Endothelial cell of umbilical vein (primary cell): ENCODE data around the gene C19orf67. TPM values are rescaled to one million over a fixed set of nuclear protein-coding genes. Genes with fewer than 3 reads are reported as not detected.

ENCODE experiments used
- BruUV-seq: library from RNA; stranded (reverse); fragments of 400-500 nt; replicated peaks from 2 replicates; lab custom pipeline; 2021; lab: Mats Ljungman, UMichigan
- CTCF ChIA-PET: fragments of 300-600, 350-600 bp; sonication (Branson Sonifier 250); formaldehyde crosslinking; loops from one replicate; lab custom pipeline; 2021; ENCODE audit warnings: antibody characterized with exemption, inconsistent platforms; lab: Charles Lee
- POLR2A ChIA-PET: fragments of 300-600, 350-600 bp; sonication (Branson Sonifier 250); formaldehyde crosslinking; loops from one replicate; lab custom pipeline; 2021; ENCODE audit warnings: antibody characterized with exemption, inconsistent platforms; lab: Charles Lee
- DNase-seq: peaks from one replicate; pipeline ENCODE4 v3.0.0-alpha.2; 2011; ENCODE audit warnings: low read depth, low spot score
- FAIRE-seq: peaks from 2 replicates; lab custom pipeline; 2011; peaks lifted over from hg19 to GRCh38; lab: Jason Lieb, UNC
- H2AFZ ChIP-seq: 2 replicates; pipeline ENCODE4 v1.6.0; 2012; ENCODE audit warnings: low read depth, low read length, control low read depth, inconsistent platforms
- H3K27ac ChIP-seq: 2 replicates; pipeline ENCODE4 v1.5.1; 2011; ENCODE audit warnings: low read depth, mild to moderate bottlenecking, control low read depth, low read length, moderate library complexity; ENCODE audit not compliant: insufficient read depth
- H3K27me3 ChIP-seq, 2 experiments: 2 replicates each; pipeline versions ENCODE4 v1.6.0 to v1.6.1; 2011; ENCODE audit warnings: low read length in 2 of 2, mixed read lengths in 1 of 2; ENCODE audit not compliant: control insufficient read depth in 2 of 2, insufficient read depth in 2 of 2
- H3K36me3 ChIP-seq, 2 experiments: 2 replicates in 1 of 2; 3 replicates in 1 of 2; pipeline ENCODE4 v1.5.1; 2011; ENCODE audit warnings: low read length in 2 of 2, mild to moderate bottlenecking in 1 of 2, moderate library complexity in 1 of 2; ENCODE audit not compliant: control insufficient read depth in 2 of 2, insufficient read depth in 2 of 2; ENCODE audit errors: extremely low read depth in 1 of 2
- H3K4me1 ChIP-seq: 3 replicates; pipeline ENCODE4 v1.5.1; 2011; ENCODE audit warnings: mild to moderate bottlenecking, low read length; ENCODE audit not compliant: control insufficient read depth, insufficient read depth; ENCODE audit errors: extremely low read depth
- H3K4me2 ChIP-seq: 2 replicates; pipeline ENCODE4 v1.6.1; 2011; ENCODE audit warnings: low read length, control low read depth, mixed read lengths; ENCODE audit not compliant: insufficient read depth
- H3K4me3 ChIP-seq, 3 experiments: fragments of 200-600 bp in 1 of 3; sonication (generic), shearing (Covaris generic) in 1 of 3; replicated peaks in 1 of 3; 2 replicates each; pipeline ENCODE4 v1.5.1; 2011 to 2016; ENCODE audit warnings: control low read depth in 3 of 3, low read length in 3 of 3, mild to moderate bottlenecking in 2 of 3, inconsistent platforms in 1 of 3, low read depth in 1 of 3, moderate library complexity in 1 of 3; ENCODE audit not compliant: insufficient read depth in 1 of 3
- H3K79me2 ChIP-seq: 2 replicates; pipeline ENCODE4 v1.6.0; 2012; ENCODE audit warnings: low read length, inconsistent platforms; ENCODE audit not compliant: control insufficient read depth, insufficient read depth
- H3K9ac ChIP-seq: replicated peaks from 2 replicates; pipeline ENCODE3; 2011; ENCODE audit warnings: low read length, control low read depth; ENCODE audit not compliant: insufficient read depth; ENCODE audit errors: extremely low read depth
- H3K9me1 ChIP-seq: replicated peaks from 3 replicates; pipeline ENCODE4 v1.6.0; 2011; ENCODE audit warnings: mild to moderate bottlenecking, low read length; ENCODE audit not compliant: control insufficient read depth, insufficient read depth; ENCODE audit errors: extremely low read depth
- H3K9me3 ChIP-seq: replicated peaks from 2 replicates; pipeline ENCODE4 v1.5.1; 2012; ENCODE audit warnings: low read length, inconsistent platforms; ENCODE audit not compliant: control insufficient read depth, insufficient read depth
- H4K20me1 ChIP-seq: replicated peaks from 2 replicates; pipeline ENCODE3; 2011; ENCODE audit warnings: mild to moderate bottlenecking, low read length; ENCODE audit not compliant: control insufficient read depth, insufficient read depth; ENCODE audit errors: extremely low read depth
- EZH2 ChIP-seq: IDR thresholded peaks from 2 replicates; pipeline ENCODE4 v1.6.1; 2012; ENCODE audit warnings: borderline replicate concordance, low read depth, mild to moderate bottlenecking, moderate library complexity, low read length, inconsistent platforms; ENCODE audit not compliant: severe bottlenecking
- FOS ChIP-seq: IDR thresholded peaks from 2 replicates; pipeline ENCODE4 v1.6.1; 2011; ENCODE audit warnings: mild to moderate bottlenecking, low read length, moderate library complexity, borderline replicate concordance; ENCODE audit not compliant: insufficient read depth
- GATA2 ChIP-seq: IDR thresholded peaks from 2 replicates; pipeline ENCODE4 v1.7.0; 2011; ENCODE audit warnings: low read depth, mild to moderate bottlenecking, moderate library complexity, mixed read lengths, low read length; ENCODE audit not compliant: insufficient read length, insufficient read depth
- JUN ChIP-seq: IDR thresholded peaks from 2 replicates; pipeline ENCODE4 v1.6.1; 2011; ENCODE audit warnings: borderline replicate concordance, low read depth; ENCODE audit not compliant: insufficient read length, insufficient read depth
- MYC ChIP-seq: IDR thresholded peaks from one replicate; pipeline ENCODE4 v1.6.1; 2011; ENCODE audit warnings: mild to moderate bottlenecking, low read depth, low read length
- POLR2A ChIP-seq: IDR thresholded peaks from 2 replicates; pipeline ENCODE4 v1.6.1; 2012; ENCODE audit warnings: low read depth, mild to moderate bottlenecking, control low read depth, low read length
- POLR2AphosphoS5 ChIP-seq: IDR thresholded peaks from 2 replicates; pipeline ENCODE4 v1.6.1; 2012; ENCODE audit warnings: low read depth, mild to moderate bottlenecking, control low read depth, low read length, moderate library complexity; ENCODE audit not compliant: insufficient read depth
- dilution Hi-C: fragments of 300-500 bp; cut with MboI; formaldehyde crosslinking; loops from one replicate; pipeline ENCODE4 v1.15.0; 2019; ENCODE audit warnings: low sequenced_read_pairs; ENCODE audit not compliant: extremely low pct_ligation_motif_present
- intact Hi-C: fragments of 100-400 bp; cut with micrococcal nuclease; formaldehyde crosslinking; loops from one replicate; pipeline ENCODE4 v1.10.0; 2022
- polyA plus RNA-seq, 4 experiments: library from polyadenylated mRNA; depleted of rRNA in 3 of 4; stranded (reverse) in 3 of 4; unstranded in 1 of 4; fragments of >200 nt; gene quantifications; 2 replicates each; pipeline versions ENCODE4 v1.2.1 to v1.2.3, GENCODE V29; 2011 to 2012; ENCODE audit warnings: missing spikeins in 1 of 4
- total RNA-seq: library from RNA; stranded (reverse); gene quantifications from 2 replicates; pipeline ENCODE4 v1.2.3, GENCODE V29; 2021
- TF ChIP-seq, protein P1 (sequence below), 2 donors: IDR thresholded peaks; 1 replicate in 1 of 2; 2 replicates in 1 of 2; pipeline ENCODE4 v1.5.1; 2011; ENCODE audit warnings: low read length in 2 of 2, mild to moderate bottlenecking in 2 of 2, moderate library complexity in 2 of 2, control low read depth in 1 of 2, inconsistent platforms in 1 of 2, low read depth in 1 of 2; ENCODE audit not compliant: insufficient read depth in 1 of 2; ENCODE audit errors: extremely low read depth in 1 of 2
- TF ChIP-seq, protein P2 (sequence below): IDR thresholded peaks from 2 replicates; pipeline ENCODE4 v1.6.1; 2011; ENCODE audit not compliant: insufficient read depth, insufficient read length

Gene C19orf67
- total and polyA plus RNA-seq, 2 donors (not counting 3 experiments of a cell fraction or from before 2014, with no cell fraction given): 0.55 TPM; not detected in 1

DNA sequence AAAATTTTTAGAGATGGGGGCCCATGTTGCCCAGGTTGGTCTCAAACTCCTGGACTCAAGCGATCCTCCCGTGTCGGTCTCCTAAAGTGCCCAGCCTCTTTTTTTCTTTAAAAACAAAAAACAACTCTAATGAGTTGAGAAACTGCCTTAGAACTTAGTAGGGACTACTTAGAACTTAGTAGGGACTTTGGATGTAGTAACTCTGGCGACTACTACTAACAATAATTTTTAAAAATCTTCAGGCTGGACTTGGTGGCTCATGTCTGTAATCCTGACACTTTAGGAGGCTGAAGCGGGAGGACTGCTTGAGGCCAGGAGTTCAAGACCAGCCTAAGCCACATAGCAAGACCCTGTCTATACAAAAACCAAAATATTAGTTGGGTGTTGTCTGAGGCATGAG, 515 bp upstream of the C19orf67 start:
- Histone ChIP-seq H2AFZ (no peak overlapping the region), H3K79me2 (no peaks in the 10 kb centered on the region), H3K4me2 (no peak overlapping the region), H3K27ac (no peak overlapping the region), H3K9me3 (no peaks in the 10 kb centered on the region), H3K9me1 (no peaks in the 10 kb centered on the region), H4K20me1 (no peaks in the 10 kb centered on the region), H3K4me1 (peaks cover 7% of the 10 kb centered on the region), H3K9ac (no peak overlapping the region), H3K4me3 (no peak overlapping the region), H3K36me3 (peaks cover 0 to 9% of the 10 kb centered on the region in 2 experiments), H3K27me3 (no peaks in the 10 kb centered on the region)
- ChIA-PET CTCF (no interaction called here), POLR2A (no interaction called here)
- FAIRE-seq: no peak
- TF ChIP-seq FOS (no peak), MYC (no peak), EZH2 (no peak), POLR2A (no peak), POLR2AphosphoS5 (no peak), GATA2 (no peak), JUN (no peak)
- TF ChIP-seq, protein P1, sequence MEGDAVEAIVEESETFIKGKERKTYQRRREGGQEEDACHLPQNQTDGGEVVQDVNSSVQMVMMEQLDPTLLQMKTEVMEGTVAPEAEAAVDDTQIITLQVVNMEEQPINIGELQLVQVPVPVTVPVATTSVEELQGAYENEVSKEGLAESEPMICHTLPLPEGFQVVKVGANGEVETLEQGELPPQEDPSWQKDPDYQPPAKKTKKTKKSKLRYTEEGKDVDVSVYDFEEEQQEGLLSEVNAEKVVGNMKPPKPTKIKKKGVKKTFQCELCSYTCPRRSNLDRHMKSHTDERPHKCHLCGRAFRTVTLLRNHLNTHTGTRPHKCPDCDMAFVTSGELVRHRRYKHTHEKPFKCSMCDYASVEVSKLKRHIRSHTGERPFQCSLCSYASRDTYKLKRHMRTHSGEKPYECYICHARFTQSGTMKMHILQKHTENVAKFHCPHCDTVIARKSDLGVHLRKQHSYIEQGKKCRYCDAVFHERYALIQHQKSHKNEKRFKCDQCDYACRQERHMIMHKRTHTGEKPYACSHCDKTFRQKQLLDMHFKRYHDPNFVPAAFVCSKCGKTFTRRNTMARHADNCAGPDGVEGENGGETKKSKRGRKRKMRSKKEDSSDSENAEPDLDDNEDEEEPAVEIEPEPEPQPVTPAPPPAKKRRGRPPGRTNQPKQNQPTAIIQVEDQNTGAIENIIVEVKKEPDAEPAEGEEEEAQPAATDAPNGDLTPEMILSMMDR (IDR thresholded peaks at IDR 0.05; ENCODE audit: extremely low read depth in 1 of 2, insufficient read depth in 1 of 2, low read depth in 1 of 2, low read length in 2 of 2): no peak
- TF ChIP-seq, protein P2, sequence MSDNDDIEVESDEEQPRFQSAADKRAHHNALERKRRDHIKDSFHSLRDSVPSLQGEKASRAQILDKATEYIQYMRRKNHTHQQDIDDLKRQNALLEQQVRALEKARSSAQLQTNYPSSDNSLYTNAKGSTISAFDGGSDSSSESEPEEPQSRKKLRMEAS: no peak
- intact Hi-C loops: no loop called here
- dilution Hi-C loops: no loop called here
- DNase-seq: no peak
- BruUV-seq: no TSS peak
